Lower leg skin (tissue), 4 donors: Measurements from ENCODE around the gene VTI1A. TPM values are rescaled to one million over a fixed set of nuclear protein-coding genes. Genes with fewer than 3 reads are reported as not detected.
"Not testable (repeated sequence)": the region's sequence is repeated elsewhere in the genome, so short reads cannot be mapped to it uniquely, and the experiment has no call there.

Experiments used
- DNase-seq, 2 donors: peaks; one replicate each; pipeline ENCODE4 v3.0.0-alpha.2; 2019; ENCODE audit warnings: low spot score in 2 of 2
- H3K4me3 ChIP-seq: fragments of 200-600 bp; sonication (generic); 2 replicates; pipeline ENCODE4 v1.5.1; 2017; ENCODE audit warnings: mild to moderate bottlenecking, low read depth; ENCODE audit not compliant: poor library complexity, severe bottlenecking
- CTCF ChIP-seq, 3 donors: fragments of 450-650 bp; IDR thresholded peaks; one replicate each; pipeline ENCODE4 v1.5.1; 2016; ENCODE audit warnings: antibody characterized with exemption in 3 of 3, mild to moderate bottlenecking in 3 of 3, moderate library complexity in 2 of 3
- POLR2A ChIP-seq, 2 donors: fragments of 450-650 bp; IDR thresholded peaks; one replicate each; pipeline ENCODE4 v1.6.1; 2016 to 2017; ENCODE audit warnings: antibody characterized with exemption in 2 of 2, mild to moderate bottlenecking in 1 of 2, moderate library complexity in 1 of 2
- WGBS, 2 donors: methylation state at CpG; one replicate each; pipeline ENCODE4 v1.1.5; 2018; 5-methylcytosine and 5-hydroxymethylcytosine counted together
- intact Hi-C: fragments of 100-400 bp; cut with DNase I; formaldehyde crosslinking; loops from one replicate; pipeline ENCODE4 v1.15.0; 2023; ENCODE audit warnings: low total_unique reads
- total RNA-seq, 4 donors: library from RNA; depleted of rRNA; stranded (reverse); fragments of >200 nt; gene quantifications; one replicate each; pipeline ENCODE4 v1.1.0, GENCODE V29; 2016

The VTI1A gene
- total RNA-seq = 10 to 100 TPM; 30.8 to 85.7 (median 35.6) TPM

DNA sequence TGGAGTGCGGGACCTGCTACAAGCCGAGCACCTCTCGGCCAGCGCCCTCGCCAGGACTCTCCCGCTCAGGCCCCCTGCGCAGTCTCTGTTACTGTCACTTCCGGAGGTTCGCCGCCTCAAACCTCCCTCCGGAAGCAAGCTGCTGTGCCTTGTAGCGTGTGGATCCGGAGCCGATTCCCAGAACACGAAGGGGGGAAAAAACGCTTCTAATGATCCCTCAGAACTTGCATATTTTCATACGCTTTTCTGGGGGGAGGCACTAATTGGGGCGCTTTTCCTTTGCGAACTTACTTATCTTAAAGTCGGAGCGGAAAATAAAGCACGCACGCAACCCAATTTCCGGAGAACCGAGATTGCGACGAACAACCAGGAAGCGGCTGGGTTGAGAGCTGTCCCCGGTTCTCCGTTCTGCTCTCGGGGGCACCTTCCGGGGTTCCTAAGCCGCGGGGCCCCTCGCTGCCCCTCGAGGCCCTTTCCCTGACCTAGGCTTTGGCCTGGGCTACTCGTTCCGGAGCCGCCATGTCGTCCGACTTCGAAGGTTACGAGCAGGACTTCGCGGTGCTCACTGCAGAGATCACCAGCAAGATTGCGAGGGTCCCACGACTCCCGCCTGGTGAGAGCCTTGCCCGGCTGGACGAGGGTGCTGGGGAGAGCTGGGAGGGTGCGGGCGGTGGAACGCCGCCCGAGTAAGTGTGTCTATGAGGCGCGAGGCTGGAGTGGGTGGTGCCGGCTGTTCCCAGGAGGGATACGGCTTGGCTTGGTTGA lies at the start of gene VTI1A, which contains the start of gene ZDHHC6:
Gene VTI1A, plus strand, starts transcription at position 361 of the 765 bp plus-strand sequence. Its CDS starts 159 bp downstream, at position 520.
Gene ZDHHC6, minus strand, starts transcription at position 60 of the 765 bp plus-strand sequence. CDS start 1,478 bp downstream, outside the sequence.
- H3K4me3 ChIP-seq = peak within 1 kb of the TSS; percentile 88
- intact Hi-C loops = no loop called here
- DNase-seq = peak; percentile 72 to 95
- TF ChIP-seq POLR2A (IDR thresholded peaks at IDR 0.05) = peak in 1 of 2 donors; percentile 18
- TF ChIP-seq CTCF (IDR thresholded peaks at IDR 0.05) = no peak
- WGBS, 2 donors = 0 to 1% methylated on average over 57 to 58 of the region's 59 CpGs

- no peak for TF ChIP-seq CTCF (IDR thresholded peaks at IDR 0.05)
- TF ChIP-seq POLR2A (IDR thresholded peaks at IDR 0.05) = no peak
- intact Hi-C loops = no loop called here
- H3K4me3 ChIP-seq = no peak overlapping the region
- DNase-seq = no peak
- 82 to 97% methylated on average over 2 of the region's 2 CpGs for WGBS, 2 donors
These were observed 49.4 kb upstream of the VTI1A start for GRCh38 chr10:112397592-112397991.

GRCh38 chr10:112402917-112403316 lies 44.1 kb upstream of the VTI1A start:
- DNase-seq = no peak
- TF ChIP-seq POLR2A (IDR thresholded peaks at IDR 0.05) = no peak
- no peak for TF ChIP-seq CTCF (IDR thresholded peaks at IDR 0.05)
- no peak overlapping the region for H3K4me3 ChIP-seq
- WGBS, 2 donors = 73 to 74% methylated on average over 2 of the region's 2 CpGs
- intact Hi-C loops = no loop called here

DNA sequence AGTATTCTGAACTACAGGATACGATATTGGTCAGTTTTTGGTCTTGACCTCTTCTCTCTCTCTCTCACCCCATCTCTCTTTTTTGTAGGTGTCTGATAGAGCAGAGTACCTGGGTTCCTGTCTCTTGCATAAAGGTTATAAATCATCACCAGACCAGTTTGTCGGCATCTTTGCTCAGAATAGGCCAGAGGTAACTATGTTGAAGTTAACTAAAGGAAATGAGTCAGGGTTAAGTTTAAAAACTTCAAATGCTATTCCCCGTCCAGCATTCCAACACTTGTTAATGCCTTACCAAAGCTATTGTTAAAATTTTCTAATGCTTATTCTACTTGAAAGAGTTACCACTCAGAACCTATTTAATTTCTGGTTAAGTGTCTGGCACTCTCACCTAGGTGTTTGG lies 42.4 kb upstream of the VTI1A start:
- H3K4me3 ChIP-seq = no peak overlapping the region

GRCh38 chr10:112406806-112407205 lies 40.2 kb upstream of the VTI1A start:
- H3K4me3 ChIP-seq, intact Hi-C loops, DNase-seq: not testable (repeated sequence)
- 69 to 82% methylated on average over 2 of the region's 2 CpGs for WGBS, 2 donors

More for the DNA sequence above, 42.4 kb upstream of the VTI1A start:
- no peak for DNase-seq
- intact Hi-C loops = no loop called here
- TF ChIP-seq CTCF (IDR thresholded peaks at IDR 0.05) (no peak), POLR2A (IDR thresholded peaks at IDR 0.05) (no peak)
- WGBS, 2 donors = 56 to 68% methylated on average over 3 of the region's 3 CpGs

GRCh38 chr10:112407696-112408095 lies 39.3 kb upstream of the VTI1A start:
- WGBS, 2 donors = 93 to 98% methylated on average over 1 of the region's 1 CpG
- intact Hi-C loops = no loop called here
- TF ChIP-seq POLR2A (IDR thresholded peaks at IDR 0.05) (no peak), CTCF (IDR thresholded peaks at IDR 0.05) (no peak)
- no peak for DNase-seq
- H3K4me3 ChIP-seq = no peak overlapping the region
